ENCODE data around the gene TBC1D10B. TPM values are rescaled to one million over a fixed set of nuclear protein-coding genes. Genes with fewer than 3 reads are reported as not detected.

The TBC1D10B gene
- polyA plus RNA-seq, 1 experiment: 16.5 TPM

- POLR2A ChIA-PET: no interaction called here
- no peaks in the 10 kb centered on the region; the same call in 1 of the 2 replicates for H3K36me3 ChIP-seq (ENCODE audit: control insufficient read depth, insufficient read depth, low read length)
- DNase-seq (ENCODE audit: low read depth): no peak
- CTCF ChIA-PET: interaction anchor here (1.2 kb wide), 1 partner anchor 19 kb away, joined by 3 read pairs; no protein-coding TSS in a partner anchor
- H3K4me3 ChIP-seq (ENCODE audit: low read depth, low read length): peak overlapping the region; percentile 63
- H3K27me3 ChIP-seq (ENCODE audit: control insufficient read depth, insufficient read depth, low read length): no peaks in the 10 kb centered on the region
- no peak for TF ChIP-seq CTCF (IDR thresholded peaks at IDR 0.05; ENCODE audit: insufficient read depth, low read depth, low read length)
Measured at GRCh38 chr16:30377050-30377811, 6.9 kb upstream of the TBC1D10B start.

- no peak for DNase-seq (ENCODE audit: low read depth)
- Histone ChIP-seq H3K36me3 (ENCODE audit: control insufficient read depth, insufficient read depth, low read length) (no peaks in the 10 kb centered on the region; the same call in 1 of the 2 replicates), H3K4me3 (ENCODE audit: low read depth, low read length) (no peak overlapping the region), H3K27me3 (ENCODE audit: control insufficient read depth, insufficient read depth, low read length) (no peaks in the 10 kb centered on the region)
- TF ChIP-seq CTCF (IDR thresholded peaks at IDR 0.05; ENCODE audit: insufficient read depth, low read depth, low read length): no peak
- ChIA-PET POLR2A (no interaction called here), CTCF (no interaction called here)
Measured at GRCh38 chr16:30376461-30376902, 6.2 kb upstream of the TBC1D10B start.

- TF ChIP-seq CTCF (IDR thresholded peaks at IDR 0.05; ENCODE audit: insufficient read depth, low read depth, low read length): no peak
- DNase-seq (ENCODE audit: low read depth): no peak
- Histone ChIP-seq H3K27me3 (ENCODE audit: control insufficient read depth, insufficient read depth, low read length) (no peaks in the 10 kb centered on the region), H3K4me3 (ENCODE audit: low read depth, low read length) (no peak overlapping the region), H3K36me3 (ENCODE audit: control insufficient read depth, insufficient read depth, low read length) (no peaks in the 10 kb centered on the region; the same call in 1 of the 2 replicates)
- ChIA-PET POLR2A (no interaction called here), CTCF (no interaction called here)
Measured at GRCh38 chr16:30375864-30376263, 5.6 kb upstream of the TBC1D10B start.

- TF ChIP-seq CTCF (IDR thresholded peaks at IDR 0.05; ENCODE audit: insufficient read depth, low read depth, low read length): no peak
- Histone ChIP-seq H3K36me3 (ENCODE audit: control insufficient read depth, insufficient read depth, low read length) (no peaks in the 10 kb centered on the region), H3K27me3 (ENCODE audit: control insufficient read depth, insufficient read depth, low read length) (no peaks in the 10 kb centered on the region), H3K4me3 (ENCODE audit: low read depth, low read length) (no peak within 1 kb of the TSS)
- POLR2A ChIA-PET: no interaction called here
- DNase-seq (ENCODE audit: low read depth): no peak
- CTCF ChIA-PET: no interaction called here
Measured at GRCh38 chr16:30374538-30374937, 4.2 kb upstream of the TBC1D10B start, which contains the start of gene MYL11. Gene MYL11, plus strand, starts transcription at chr16:30374802. Its CDS starts 56 bp downstream, at chr16:30374858.

- no peaks in the 10 kb centered on the region for H3K27me3 ChIP-seq (ENCODE audit: control insufficient read depth, insufficient read depth, low read length)
- ChIA-PET CTCF (no interaction called here), POLR2A (no interaction called here)
- no peak for TF ChIP-seq CTCF (IDR thresholded peaks at IDR 0.05; ENCODE audit: insufficient read depth, low read depth, low read length)
- no peak overlapping the region for H3K4me3 ChIP-seq (ENCODE audit: low read depth, low read length)
- DNase-seq (ENCODE audit: low read depth): no peak
- no peaks in the 10 kb centered on the region for H3K36me3 ChIP-seq (ENCODE audit: control insufficient read depth, insufficient read depth, low read length)
Measured at GRCh38 chr16:30372725-30373124, 2.4 kb upstream of the TBC1D10B start.

Data from BJ (cell line).